Osteoblast (primary cell): ENCODE measurements around the gene EMC1. TPM values are rescaled to one million over a fixed set of nuclear protein-coding genes. Genes with fewer than 3 reads are reported as not detected.
"Not testable (repeated sequence)": the region's sequence is repeated elsewhere in the genome, so short reads cannot be mapped to it uniquely, and the experiment has no call there.

ENCODE experiments used
- DNase-seq: peaks from one replicate; pipeline ENCODE4 v3.0.0; 2011; ENCODE audit warnings: low spot score, mixed read lengths; ENCODE audit not compliant: insufficient read length; ENCODE audit errors: missing footprints
- H2AFZ ChIP-seq: 2 replicates; pipeline ENCODE4 v1.6.0; 2011; ENCODE audit warnings: mild to moderate bottlenecking, low read length
- H3K27ac ChIP-seq: 2 replicates; pipeline ENCODE4 v1.5.1; 2011; ENCODE audit warnings: mild to moderate bottlenecking, low read depth, low read length, moderate library complexity
- H3K27me3 ChIP-seq: 2 replicates; pipeline ENCODE4 v1.6.0; 2012; ENCODE audit warnings: mild to moderate bottlenecking, control low read depth, inconsistent platforms, low read length, moderate library complexity; ENCODE audit not compliant: insufficient read depth
- H3K36me3 ChIP-seq: 2 replicates; pipeline ENCODE4 v1.5.1; 2011; ENCODE audit warnings: mild to moderate bottlenecking, low read length, control low read depth, moderate library complexity; ENCODE audit not compliant: insufficient read depth
- H3K4me1 ChIP-seq: 2 replicates; pipeline ENCODE4 v1.5.1; 2011; ENCODE audit warnings: mild to moderate bottlenecking, low read length, control low read depth, moderate library complexity; ENCODE audit not compliant: insufficient read depth
- H3K4me2 ChIP-seq: 2 replicates; pipeline ENCODE4 v1.6.0; 2011; ENCODE audit warnings: mild to moderate bottlenecking, low read length; ENCODE audit not compliant: insufficient read depth
- H3K4me3 ChIP-seq: fragments of 200-600 bp; sonication (generic); 3 replicates; pipeline ENCODE4 v1.5.1; 2012; ENCODE audit warnings: mild to moderate bottlenecking, low read length, inconsistent platforms; ENCODE audit not compliant: insufficient read depth
- H3K79me2 ChIP-seq: 2 replicates; pipeline ENCODE4 v1.6.0; 2012; ENCODE audit warnings: mild to moderate bottlenecking, low read length, control low read depth, inconsistent platforms; ENCODE audit not compliant: insufficient read depth
- H3K9me3 ChIP-seq: 2 replicates; pipeline ENCODE4 v1.5.1; 2011; ENCODE audit warnings: low read depth, low read length, control low read depth
- H4K20me1 ChIP-seq: 2 replicates; pipeline ENCODE4 v1.6.0; 2012; ENCODE audit warnings: mild to moderate bottlenecking, low read length, control low read depth; ENCODE audit not compliant: insufficient read depth
- total RNA-seq: library from RNA; depleted of rRNA; stranded (reverse); fragments of >200 nt; gene quantifications from 2 replicates; pipeline ENCODE4 v1.2.3, GENCODE V29; 2012
- TF ChIP-seq, protein P1 (sequence below): IDR thresholded peaks from 2 replicates; pipeline ENCODE4 v1.5.1; 2011; ENCODE audit warnings: mild to moderate bottlenecking, low read depth, low read length, moderate library complexity; ENCODE audit errors: extremely low read depth

Gene EMC1
- total RNA-seq, result 60.1 and 64.1 TPM in 2 replicates

DNA sequence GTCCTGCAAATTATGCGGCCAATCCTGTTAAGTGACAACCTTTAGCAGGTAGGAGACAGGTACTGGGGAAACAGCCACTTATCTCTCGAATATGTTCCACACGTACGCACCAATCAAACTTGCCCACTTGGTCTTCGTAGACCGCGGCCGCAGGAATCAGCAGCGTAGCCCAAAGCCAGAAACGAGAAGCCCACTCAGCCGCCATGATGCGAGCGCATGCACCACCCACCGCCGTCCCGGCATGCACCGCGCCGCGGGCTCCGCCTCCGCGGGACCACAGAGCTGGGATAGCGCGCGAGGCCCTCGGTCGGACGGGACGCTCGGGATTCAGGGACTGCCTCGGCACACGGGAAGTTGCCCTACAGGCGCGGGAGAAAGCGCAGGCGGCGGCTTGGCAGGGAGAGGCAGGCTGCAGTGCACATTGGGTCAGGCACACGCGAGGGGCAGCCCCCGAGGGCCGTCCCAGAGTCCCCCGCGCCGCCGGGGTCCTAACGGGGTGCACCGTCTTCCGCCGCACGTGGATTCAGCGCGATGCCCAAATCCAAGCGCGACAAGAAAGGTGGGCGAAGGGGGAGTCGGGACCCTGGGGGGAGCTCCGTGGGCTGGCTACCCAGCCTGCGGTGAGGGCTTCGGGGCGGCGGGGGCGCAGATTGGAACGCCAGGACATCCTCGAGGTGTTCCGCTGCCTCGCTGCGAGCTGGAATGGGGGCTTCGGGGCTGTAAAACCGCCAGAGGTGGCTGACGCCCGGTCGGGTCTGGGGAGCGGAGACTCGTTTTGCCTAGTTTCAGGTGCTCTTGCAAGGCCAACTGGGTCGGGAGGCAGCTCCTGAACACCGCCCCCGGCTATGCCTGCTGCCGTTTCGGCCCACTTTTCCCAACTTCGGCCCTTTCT is at the start of gene EMC1, which contains the start of gene MRTO4:
Gene EMC1, minus strand, starts transcription at position 220 of the 892 bp plus-strand sequence. Its CDS starts 15 bp downstream, at position 205.
Gene MRTO4, plus strand, starts transcription at position 501 of the 892 bp plus-strand sequence. Its CDS starts 31 bp downstream, at position 532.
- TF ChIP-seq, protein P1, sequence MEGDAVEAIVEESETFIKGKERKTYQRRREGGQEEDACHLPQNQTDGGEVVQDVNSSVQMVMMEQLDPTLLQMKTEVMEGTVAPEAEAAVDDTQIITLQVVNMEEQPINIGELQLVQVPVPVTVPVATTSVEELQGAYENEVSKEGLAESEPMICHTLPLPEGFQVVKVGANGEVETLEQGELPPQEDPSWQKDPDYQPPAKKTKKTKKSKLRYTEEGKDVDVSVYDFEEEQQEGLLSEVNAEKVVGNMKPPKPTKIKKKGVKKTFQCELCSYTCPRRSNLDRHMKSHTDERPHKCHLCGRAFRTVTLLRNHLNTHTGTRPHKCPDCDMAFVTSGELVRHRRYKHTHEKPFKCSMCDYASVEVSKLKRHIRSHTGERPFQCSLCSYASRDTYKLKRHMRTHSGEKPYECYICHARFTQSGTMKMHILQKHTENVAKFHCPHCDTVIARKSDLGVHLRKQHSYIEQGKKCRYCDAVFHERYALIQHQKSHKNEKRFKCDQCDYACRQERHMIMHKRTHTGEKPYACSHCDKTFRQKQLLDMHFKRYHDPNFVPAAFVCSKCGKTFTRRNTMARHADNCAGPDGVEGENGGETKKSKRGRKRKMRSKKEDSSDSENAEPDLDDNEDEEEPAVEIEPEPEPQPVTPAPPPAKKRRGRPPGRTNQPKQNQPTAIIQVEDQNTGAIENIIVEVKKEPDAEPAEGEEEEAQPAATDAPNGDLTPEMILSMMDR, result no peak
- Histone ChIP-seq H2AFZ (peak within 1 kb of the TSS; percentile 100), H4K20me1 (peaks cover 19% of the 10 kb centered on the region), H3K27ac (peak within 1 kb of the TSS; percentile 93), H3K4me1 (peaks cover 24% of the 10 kb centered on the region), H3K4me2 (peak within 1 kb of the TSS; percentile 99), H3K36me3 (peaks cover 18% of the 10 kb centered on the region), H3K9me3 (no peaks in the 10 kb centered on the region), H3K27me3 (no peaks in the 10 kb centered on the region), H3K79me2 (peaks cover 94% of the 10 kb centered on the region), H3K4me3 (peak within 1 kb of the TSS; percentile 99)
- peak; percentile 97 for DNase-seq

DNA sequence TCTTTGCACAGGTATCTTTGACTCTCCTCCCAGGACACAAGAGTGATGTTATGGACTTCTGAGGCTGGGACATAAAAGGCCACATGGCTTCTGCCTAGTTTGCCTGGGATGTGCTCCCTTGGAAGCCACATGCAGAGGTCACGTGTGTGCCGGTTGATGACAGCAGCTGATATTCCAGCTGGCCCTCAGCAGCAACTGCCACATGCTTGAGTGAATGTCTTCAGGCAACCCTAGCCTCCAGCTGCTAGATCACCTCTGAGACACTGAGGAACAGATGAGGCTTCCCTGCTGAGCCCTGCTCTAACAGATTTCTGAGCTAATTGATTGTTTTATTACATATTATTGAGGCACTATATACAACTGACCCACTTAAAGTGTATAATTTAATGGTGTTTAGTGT is 48.9 kb upstream of the EMC1 start:
- TF ChIP-seq, protein P1, result no peak
- DNase-seq, result no peak
- H3K4me2 ChIP-seq, result no peak overlapping the region

DNA sequence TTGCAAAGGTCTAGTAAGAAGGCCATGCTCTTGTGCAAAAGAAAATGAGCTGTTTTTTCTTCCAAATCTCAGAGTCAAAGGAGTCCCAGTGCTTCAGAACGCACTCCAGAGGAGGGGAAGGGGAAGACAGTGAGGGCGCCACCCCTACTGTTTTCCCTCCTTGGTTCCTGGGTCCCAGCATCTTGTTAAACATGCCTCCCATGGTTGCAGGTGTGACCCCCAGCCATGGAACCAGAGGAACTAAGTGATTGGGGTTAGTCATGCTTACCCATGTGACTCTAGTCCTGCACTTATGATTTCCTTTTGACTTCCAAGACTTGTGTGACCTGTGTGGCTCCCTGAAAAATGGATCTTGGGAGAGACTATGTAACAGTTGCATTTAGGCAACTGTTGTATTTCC is 43.3 kb upstream of the EMC1 start:
- Histone ChIP-seq H3K4me3 (no peak overlapping the region), H2AFZ (no peak overlapping the region), H3K27ac (no peak overlapping the region), H3K4me2 (no peak overlapping the region), H3K79me2 (no peaks in the 10 kb centered on the region), H4K20me1 (no peaks in the 10 kb centered on the region), H3K36me3 (peaks cover 7% of the 10 kb centered on the region), H3K4me1 (peaks cover 8% of the 10 kb centered on the region), H3K9me3 (peaks cover 8% of the 10 kb centered on the region), H3K27me3 (no peaks in the 10 kb centered on the region)
- TF ChIP-seq, protein P1, result no peak
- DNase-seq, result no peak

More for the DNA sequence above, 48.9 kb upstream of the EMC1 start:
- H4K20me1 ChIP-seq, result no peaks in the 10 kb centered on the region
- H3K4me1 ChIP-seq, result no peaks in the 10 kb centered on the region
- H3K79me2 ChIP-seq, result no peaks in the 10 kb centered on the region
- H3K27me3 ChIP-seq, result no peaks in the 10 kb centered on the region
- H3K36me3 ChIP-seq, result peaks cover 34% of the 10 kb centered on the region
- H3K4me3 ChIP-seq, result no peak overlapping the region
- no peaks in the 10 kb centered on the region for H3K9me3 ChIP-seq
- no peak overlapping the region for H2AFZ ChIP-seq
- H3K27ac ChIP-seq, result no peak overlapping the region

DNA sequence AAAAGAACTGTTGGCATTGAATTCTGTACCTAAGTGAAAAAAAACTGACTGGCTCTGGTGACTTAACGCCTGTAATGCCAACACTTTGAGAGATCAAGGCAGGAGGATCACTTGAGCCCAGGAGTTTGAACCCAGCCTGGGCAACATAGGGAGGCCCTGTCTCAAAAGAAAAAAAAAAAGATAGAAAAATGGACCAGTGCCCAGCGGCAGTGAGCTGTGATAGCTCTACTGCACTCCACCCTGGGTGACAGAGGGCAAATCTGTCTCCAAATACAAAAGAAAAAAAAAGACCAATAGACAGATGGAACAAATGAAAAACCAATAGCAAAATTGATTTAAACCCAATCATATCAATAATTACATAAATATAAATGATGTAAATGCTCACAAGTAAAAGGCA is 37.9 kb upstream of the EMC1 start:
- peak overlapping the region; percentile 73 for H3K4me3 ChIP-seq
- no peak for DNase-seq
- H3K4me2 ChIP-seq, result peak overlapping the region; percentile 92
- no peaks in the 10 kb centered on the region for H3K79me2 ChIP-seq
- H3K27me3 ChIP-seq, result no peaks in the 10 kb centered on the region
- peak overlapping the region; percentile 86 for H2AFZ ChIP-seq
- peaks cover 8% of the 10 kb centered on the region for H3K4me1 ChIP-seq
- TF ChIP-seq, protein P1, result no peak
- H4K20me1 ChIP-seq, result no peaks in the 10 kb centered on the region
- H3K27ac ChIP-seq, result no peak overlapping the region
- H3K9me3 ChIP-seq, result peaks cover under 1% of the 10 kb centered on the region
- peaks cover 1% of the 10 kb centered on the region for H3K36me3 ChIP-seq

DNA sequence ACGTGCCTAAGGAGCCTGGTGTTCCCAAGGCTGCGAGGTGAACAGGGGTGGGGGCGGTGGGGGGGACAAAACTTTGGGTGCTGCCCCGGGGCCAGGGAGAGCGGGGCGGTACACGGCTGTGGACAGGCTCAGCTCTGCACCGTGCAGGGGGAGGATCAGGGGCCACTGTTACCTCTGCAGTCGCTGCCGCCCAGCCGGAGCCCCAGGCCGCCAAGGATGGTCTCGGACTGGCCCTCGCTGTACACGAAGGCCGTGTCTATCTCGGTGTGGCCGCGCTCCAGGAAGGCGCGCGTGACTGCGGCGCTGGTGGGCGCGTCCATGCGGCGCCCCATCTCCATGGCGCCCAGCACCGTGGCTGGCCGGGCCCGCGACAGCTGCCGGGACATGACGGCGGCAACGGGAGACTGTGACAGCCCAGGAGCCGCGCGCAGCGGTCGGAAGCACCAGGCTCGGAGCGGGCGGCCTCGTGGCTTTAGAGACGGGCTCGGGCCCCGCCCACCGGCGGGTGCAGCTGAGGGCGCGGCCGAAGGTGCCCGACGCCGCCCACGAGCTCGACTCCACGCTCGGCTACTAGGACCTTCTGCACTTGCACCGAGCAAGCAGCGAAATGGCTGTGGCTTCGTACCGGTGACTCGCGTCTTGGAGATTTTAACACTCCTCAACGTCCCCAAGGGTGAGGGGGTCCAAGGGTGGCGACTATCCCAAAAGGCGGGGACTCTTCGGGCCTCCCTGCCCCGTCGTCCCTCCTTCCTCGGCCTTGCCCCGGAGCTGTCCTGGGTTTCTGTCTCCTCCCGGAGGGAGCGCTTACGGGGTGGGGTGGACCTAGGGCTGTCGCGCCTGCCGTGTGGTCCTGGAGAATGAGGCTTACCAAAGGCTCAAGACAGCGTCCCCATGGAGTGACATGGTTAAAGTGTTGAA is 37.3 kb upstream of the EMC1 start, which contains the start of gene AKR7A3:
Gene AKR7A3, minus strand, starts transcription at position 447 of the 918 bp plus-strand sequence. Its CDS starts 61 bp downstream, at position 386.
- not testable (repeated sequence) for H3K9me3 ChIP-seq, H4K20me1 ChIP-seq, H3K36me3 ChIP-seq, H3K79me2 ChIP-seq, H3K27ac ChIP-seq, H3K4me1 ChIP-seq, H3K27me3 ChIP-seq
- peak within 1 kb of the TSS; percentile 92 for H3K4me2 ChIP-seq
- peak; percentile 93 for DNase-seq
- H2AFZ ChIP-seq, result peak within 1 kb of the TSS; percentile 86
- H3K4me3 ChIP-seq, result peak within 1 kb of the TSS; percentile 73
